H1 (cell line): Measurements from ENCODE around the gene KCNT1. TPM values are rescaled to one million over a fixed set of nuclear protein-coding genes. Genes with fewer than 3 reads are reported as not detected.

Source experiments
- CTCF ChIA-PET: fragments of 300-600 bp; sonication (Branson Sonifier 250); formaldehyde crosslinking; loops from one replicate; lab custom pipeline; 2021; ENCODE audit not compliant: partially characterized antibody; lab: Charles Lee
- POLR2A ChIA-PET: fragments of 300-600 bp; sonication (Branson Sonifier 250); formaldehyde crosslinking; loops from one replicate; lab custom pipeline; 2021; ENCODE audit warnings: inconsistent platforms; ENCODE audit not compliant: partially characterized antibody; lab: Charles Lee
- DNase-seq, 2 experiments: peaks; one replicate each; pipeline versions ENCODE4 v3.0.0 to v3.0.0-alpha.2; 2010 to 2022; ENCODE audit warnings: low spot score in 2 of 2, low read depth in 1 of 2, mixed read lengths in 1 of 2
- FAIRE-seq: peaks from 2 replicates; lab custom pipeline; 2011; peaks lifted over from hg19 to GRCh38; lab: Jason Lieb, UNC
- H2AFZ ChIP-seq: 2 replicates; pipeline ENCODE4 v1.8.1; 2012; ENCODE audit warnings: low read length, inconsistent platforms
- H2AK5ac ChIP-seq: 2 replicates; pipeline ENCODE4 v1.6.1; 2013; ENCODE audit warnings: low read depth, low read length
- H2BK120ac ChIP-seq: replicated peaks from 2 replicates; pipeline ENCODE3; 2013; ENCODE audit warnings: low read depth, low read length, inconsistent platforms
- H2BK12ac ChIP-seq: 2 replicates; pipeline ENCODE4 v1.6.1; 2013; ENCODE audit warnings: low read depth, low read length
- H2BK15ac ChIP-seq: 2 replicates; pipeline ENCODE4 v1.6.1; 2013; ENCODE audit warnings: low read length
- H2BK20ac ChIP-seq: 2 replicates; pipeline ENCODE4 v1.6.1; 2013; ENCODE audit warnings: low read length
- H2BK5ac ChIP-seq: 2 replicates; pipeline ENCODE4 v1.6.1; 2013; ENCODE audit warnings: low read depth, low read length
- H3K14ac ChIP-seq: 2 replicates; pipeline ENCODE4 v1.6.1; 2013; ENCODE audit warnings: inconsistent platforms; ENCODE audit not compliant: insufficient read length
- H3K18ac ChIP-seq: 2 replicates; pipeline ENCODE4 v1.6.1; 2013; ENCODE audit warnings: low read length; ENCODE audit errors: extremely low read depth
- H3K23ac ChIP-seq: 2 replicates; pipeline ENCODE4 v1.6.1; 2013; ENCODE audit warnings: inconsistent platforms; ENCODE audit not compliant: insufficient read length
- H3K23me2 ChIP-seq: 2 replicates; pipeline ENCODE4 v1.6.1; 2013; ENCODE audit warnings: low read depth, low read length
- H3K27ac ChIP-seq: 2 replicates; pipeline ENCODE4 v1.6.1; 2011; ENCODE audit warnings: low read depth, low read length, inconsistent platforms
- H3K27me3 ChIP-seq, 4 experiments: replicated peaks in 1 of 4; 1 replicate in 1 of 4; 2 replicates in 3 of 4; pipeline versions ENCODE4 v1.6.1 to v1.8.1; 2011 to 2013; ENCODE audit warnings: low read length in 3 of 4, mild to moderate bottlenecking in 3 of 4, inconsistent platforms in 2 of 4, mixed read lengths in 2 of 4, moderate library complexity in 1 of 4; ENCODE audit not compliant: control insufficient read depth in 3 of 4, insufficient read depth in 3 of 4; ENCODE audit errors: extremely low read depth in 1 of 4
- H3K36me3 ChIP-seq, 4 experiments: 2 replicates each; pipeline versions ENCODE4 v1.6.1 to v1.8.1; 2011 to 2013; ENCODE audit warnings: mild to moderate bottlenecking in 4 of 4, low read length in 3 of 4, moderate library complexity in 2 of 4, control low read depth in 1 of 4, inconsistent platforms in 1 of 4; ENCODE audit not compliant: insufficient read depth in 4 of 4, control insufficient read depth in 2 of 4
- H3K4ac ChIP-seq: replicated peaks from 2 replicates; pipeline ENCODE3; 2013; ENCODE audit warnings: low read length, low read depth, mixed read lengths, inconsistent platforms; ENCODE audit not compliant: insufficient read length
- H3K4me1 ChIP-seq, 4 experiments: replicated peaks in 1 of 4; 1 replicate in 1 of 4; 2 replicates in 3 of 4; pipeline versions ENCODE4 v1.6.1 to v1.8.1; 2011 to 2013; ENCODE audit warnings: low read length in 3 of 4, inconsistent platforms in 2 of 4, mixed read lengths in 1 of 4; ENCODE audit not compliant: insufficient read depth in 4 of 4, control insufficient read depth in 3 of 4
- H3K4me2 ChIP-seq, 2 experiments: 2 replicates each; pipeline versions ENCODE4 v1.6.1 to v1.8.1; 2011 to 2013; ENCODE audit warnings: low read depth in 2 of 2, low read length in 2 of 2, control low read depth in 1 of 2, inconsistent platforms in 1 of 2, mild to moderate bottlenecking in 1 of 2; ENCODE audit not compliant: insufficient read depth in 1 of 2
- H3K4me3 ChIP-seq, 4 experiments: fragments of 200-600, 300-600 bp in 1 of 4; sonication (generic), shearing (Covaris generic), sonication (Bioruptor Twin) in 1 of 4; 2 replicates each; pipeline versions ENCODE4 v1.5.1 to v1.8.1; 2011 to 2016; ENCODE audit warnings: low read length in 4 of 4, low read depth in 3 of 4, control low read depth in 2 of 4, inconsistent platforms in 2 of 4, mild to moderate bottlenecking in 2 of 4, mixed read lengths in 1 of 4, moderate library complexity in 1 of 4; ENCODE audit not compliant: insufficient read depth in 2 of 4; ENCODE audit errors: extremely low read depth in 1 of 4
- H3K56ac ChIP-seq: replicated peaks from 2 replicates; pipeline ENCODE3; 2013; ENCODE audit warnings: low read depth, mild to moderate bottlenecking, mixed read lengths, low read length, inconsistent platforms; ENCODE audit not compliant: insufficient read length
- H3K79me1 ChIP-seq: 2 replicates; pipeline ENCODE4 v1.6.1; 2013; ENCODE audit warnings: low read depth, low read length, control low read depth
- H3K79me2 ChIP-seq, 2 experiments: 2 replicates each; pipeline versions ENCODE4 v1.6.1 to v1.8.1; 2012 to 2013; ENCODE audit warnings: low read length in 2 of 2, mild to moderate bottlenecking in 2 of 2, inconsistent platforms in 1 of 2; ENCODE audit not compliant: insufficient read depth in 2 of 2, control insufficient read depth in 1 of 2
- H3K9ac ChIP-seq, 4 experiments: replicated peaks in 1 of 4; 1 replicate in 1 of 4; 2 replicates in 3 of 4; pipeline versions ENCODE4 v1.6.1 to v1.8.1; 2011 to 2013; ENCODE audit warnings: low read depth in 3 of 4, low read length in 3 of 4, control low read depth in 2 of 4, mild to moderate bottlenecking in 2 of 4, moderate library complexity in 2 of 4, inconsistent platforms in 1 of 4; ENCODE audit errors: extremely low read depth in 1 of 4
- H3K9me3 ChIP-seq, 2 experiments: 2 replicates each; pipeline versions ENCODE4 v1.6.1 to v1.8.1; 2012 to 2013; ENCODE audit warnings: mild to moderate bottlenecking in 2 of 2, moderate library complexity in 2 of 2, control low read depth in 1 of 2, inconsistent platforms in 1 of 2, low read depth in 1 of 2, low read length in 1 of 2, mixed read lengths in 1 of 2; ENCODE audit not compliant: insufficient read depth in 2 of 2
- H4K20me1 ChIP-seq, 2 experiments: replicated peaks in 1 of 2; 2 replicates each; pipeline versions ENCODE3 to v1.8.1; 2011 to 2013; ENCODE audit warnings: inconsistent platforms in 2 of 2, low read length in 2 of 2, mild to moderate bottlenecking in 1 of 2; ENCODE audit not compliant: insufficient read depth in 2 of 2, control insufficient read depth in 1 of 2
- H4K5ac ChIP-seq: 2 replicates; pipeline ENCODE4 v1.6.1; 2013; ENCODE audit warnings: low read length, low read depth, mixed read lengths, inconsistent platforms; ENCODE audit not compliant: insufficient read length
- H4K8ac ChIP-seq: 2 replicates; pipeline ENCODE4 v1.8.0; 2013; ENCODE audit warnings: mild to moderate bottlenecking, moderate library complexity, low read length, inconsistent platforms; ENCODE audit not compliant: insufficient read depth; ENCODE audit errors: extremely low read depth
- H4K91ac ChIP-seq: replicated peaks from 2 replicates; pipeline ENCODE3; 2013; ENCODE audit warnings: low read length, mixed read lengths, inconsistent platforms; ENCODE audit not compliant: insufficient read length
- KDM4A ChIP-seq: IDR thresholded peaks from one replicate; pipeline ENCODE4 v1.7.1; 2012; ENCODE audit warnings: low read depth, mild to moderate bottlenecking, moderate library complexity, low read length, inconsistent platforms; ENCODE audit not compliant: severe bottlenecking
- RNF2 ChIP-seq: fragments of 200-900, 300-1000 bp; sonication (generic); IDR thresholded peaks from 2 replicates; pipeline ENCODE4 v1.7.1; 2016; ENCODE audit warnings: borderline replicate concordance, low read depth, mild to moderate bottlenecking, antibody characterized with exemption, low read length; ENCODE audit not compliant: poor library complexity, severe bottlenecking; ENCODE audit errors: missing control alignments
- SAP30 ChIP-seq: fragments of 300-600 bp; sonication (generic); IDR thresholded peaks from 2 replicates; pipeline ENCODE4 v1.7.1; 2012; ENCODE audit warnings: low read length, moderate library complexity, mild to moderate bottlenecking, inconsistent platforms; ENCODE audit not compliant: insufficient read depth, insufficient replicate concordance
- SIN3A ChIP-seq, 2 experiments: IDR thresholded peaks in 1 of 2; conservative IDR thresholded peaks in 1 of 2; 2 replicates each; pipeline ENCODE4 v1.6.1; 2011 to 2012; ENCODE audit warnings: low read length in 2 of 2, improper control_type of control experiment in 1 of 2, low read depth in 1 of 2, mild to moderate bottlenecking in 1 of 2
- SIX5 ChIP-seq: IDR thresholded peaks from 2 replicates; pipeline ENCODE4 v1.6.1; 2011; ENCODE audit warnings: mild to moderate bottlenecking, low read depth, low read length
- SP2 ChIP-seq: IDR thresholded peaks from 2 replicates; pipeline ENCODE4 v1.6.1; 2012; ENCODE audit warnings: mild to moderate bottlenecking, low read length, inconsistent platforms
- SRF ChIP-seq: IDR thresholded peaks from 2 replicates; pipeline ENCODE4 v1.6.1; 2011; ENCODE audit warnings: mild to moderate bottlenecking, low read depth, low read length, moderate library complexity
- WGBS, 2 experiments: shearing (Covaris generic) in 1 of 2; methylation state at CpG; one replicate each; pipeline versions ENCODE4 v1.1.6 to v1.1.7; 2013 to 2015; ENCODE audit warnings: low lambda C conversion rate in 2 of 2, mixed read lengths in 2 of 2, inconsistent platforms in 1 of 2, low coverage in 1 of 2, missing lambda C conversion rate in 1 of 2; ENCODE audit not compliant: insufficient replicate concordance in 2 of 2, insufficient coverage in 1 of 2, insufficient read length in 1 of 2; ENCODE audit errors: extremely low coverage in 1 of 2, missing lambda C conversion rate in 1 of 2; 5-methylcytosine and 5-hydroxymethylcytosine counted together
- polyA plus RNA-seq, 7 experiments: library from polyadenylated mRNA; depleted of rRNA in 3 of 7; stranded (reverse) in 5 of 7; unstranded in 2 of 7; fragments of >200 nt in 5 of 7; fragments of 200-250 nt in 2 of 7; gene quantifications; 1 replicate in 5 of 7; 2 replicates in 1 of 7; 4 replicates in 1 of 7; pipeline versions ENCODE4 v1.2.1 to v1.2.3, GENCODE V29; 2011 to 2013; ENCODE audit warnings: missing spikeins in 2 of 7, mixed read lengths in 2 of 7
- total RNA-seq: library from RNA; stranded (reverse); fragmentation: NEBNext Ultra II Directional; extraction: Animal tissue kit (Norgen Biotek cat#: 25700); gene quantifications from 2 replicates; pipeline ENCODE4 v1.2.1, GENCODE V29; 2021

Gene KCNT1
- total and polyA plus RNA-seq, 2 of the 8 experiments (the other 6 are each of a cell fraction or from before 2014, with no cell fraction given), result 0.13 to 0.20 TPM

GRCh38 chr9:135821116-135821515 lies 119.1 kb downstream of the KCNT1 start:
- FAIRE-seq (no peak), DNase-seq (no peak)
- H3K18ac ChIP-seq, result no peak overlapping the region
- H3K36me3 ChIP-seq, result peaks cover 30 to 58% (median 57%) of the 10 kb centered on the region in 4 experiments
- peaks cover 6% of the 10 kb centered on the region; the same call in 1 of the 2 replicates for H3K79me1 ChIP-seq
- TF ChIP-seq SIX5 (no peak), SAP30 (no peak), SRF (no peak), KDM4A (no peak), SIN3A (conservative IDR thresholded peaks at IDR 0.05 in 1 of 2, IDR thresholded peaks at IDR 0.05 in 1 of 2; ENCODE audit: low read depth in 1 of 2, low read length in 2 of 2) (no peak), RNF2 (no peak), SP2 (no peak)
- H2AFZ ChIP-seq, result no peak overlapping the region
- H3K23ac ChIP-seq, result no peak overlapping the region
- H2BK120ac ChIP-seq, result no peak overlapping the region
- 94% methylated on average over 20 of the region's 20 CpGs; no CpG with 5 or more reads in 1 of the 2 experiments for WGBS, 2 experiments
- no peaks in the 10 kb centered on the region for H3K9me3 ChIP-seq
- H4K91ac ChIP-seq, result no peak overlapping the region
- no peak overlapping the region for H2BK12ac ChIP-seq
- H4K8ac ChIP-seq, result no peak overlapping the region
- no peak overlapping the region for H4K5ac ChIP-seq
- no peak overlapping the region; the same call in 1 of the 2 replicates for H2BK5ac ChIP-seq
- H3K4ac ChIP-seq, result no peak overlapping the region
- H3K23me2 ChIP-seq, result no peaks in the 10 kb centered on the region
- H3K56ac ChIP-seq, result no peak overlapping the region
- no peaks in the 10 kb centered on the region; a peak in 1 of 7 replicates for H3K4me1 ChIP-seq
- no peak overlapping the region for H2BK20ac ChIP-seq
- no peaks in the 10 kb centered on the region for H3K27me3 ChIP-seq
- H3K4me2 ChIP-seq, result no peak overlapping the region
- no peak overlapping the region for H2AK5ac ChIP-seq
- H3K79me2 ChIP-seq, result peaks cover 0 to 6% of the 10 kb centered on the region in 2 experiments; a peak in 1 of 4 replicates
- H2BK15ac ChIP-seq, result no peak overlapping the region
- H3K9ac ChIP-seq, result no peak overlapping the region
- ChIA-PET CTCF (interaction anchor here (0.9 to 2.2 kb wide), 10 partner anchors 9 to 236 kb away, joined by 3 to 8 read pairs (median 3); no protein-coding TSS in a partner anchor), POLR2A (no interaction called here)
- H3K4me3 ChIP-seq, result no peak overlapping the region
- H3K27ac ChIP-seq, result no peak overlapping the region
- no peak overlapping the region for H3K14ac ChIP-seq
- peaks cover 7 to 17% of the 10 kb centered on the region in 2 experiments for H4K20me1 ChIP-seq
